Tibial nerve (tissue), 4 donors: Measurements from ENCODE around the gene PPP4R4.

ENCODE experiments used
- CTCF ChIP-seq, 5 experiments: fragments of 200-600 bp in 3 of 5; fragments of 450-650 bp in 2 of 5; sonication (generic) in 3 of 5; IDR thresholded peaks; one replicate each; pipeline ENCODE4 v1.5.1; 2016 to 2019; ENCODE audit warnings: antibody characterized with exemption in 5 of 5, mild to moderate bottlenecking in 3 of 5, moderate library complexity in 2 of 5
- EP300 ChIP-seq, 2 donors: sonication (generic); formaldehyde crosslinking; IDR thresholded peaks; one replicate each; pipeline ENCODE4 v1.6.1; 2017; ENCODE audit warnings: antibody characterized with exemption in 2 of 2, mild to moderate bottlenecking in 1 of 2
- POLR2A ChIP-seq, 2 donors: fragments of 450-650 bp; IDR thresholded peaks; one replicate each; pipeline ENCODE4 v1.6.1; 2017; ENCODE audit warnings: antibody characterized with exemption in 2 of 2, mild to moderate bottlenecking in 2 of 2, moderate library complexity in 2 of 2

GRCh38 chr14:94179244-94179643 lies 5.1 kb downstream of the PPP4R4 start:
- TF ChIP-seq CTCF (IDR thresholded peaks at IDR 0.05), result no peak
- TF ChIP-seq POLR2A (IDR thresholded peaks at IDR 0.05), result no peak
- no peak for TF ChIP-seq EP300 (IDR thresholded peaks at IDR 0.05)
